Activated CD8-positive, alpha-beta memory T cell treated with anti-CD3 and anti-CD28 coated beads for 36 hours (primary cell): ENCODE data around the gene STK32B. TPM values are rescaled to one million over a fixed set of nuclear protein-coding genes. Genes with fewer than 3 reads are reported as not detected.

Experiments used
- CTCF ChIA-PET: fragments of 350-600 bp; sonication (Branson Sonifier 250); formaldehyde crosslinking; loops from one replicate; lab custom pipeline; 2021; ENCODE audit warnings: antibody characterized with exemption; lab: Charles Lee
- POLR2A ChIA-PET: fragments of 350-600 bp; sonication (Branson Sonifier 250); formaldehyde crosslinking; loops from one replicate; lab custom pipeline; 2021; ENCODE audit warnings: antibody characterized with exemption; lab: Charles Lee
- total RNA-seq, 2 experiments: library from RNA; stranded (reverse); gene quantifications; one replicate each; pipeline ENCODE4 v1.2.3, GENCODE V29; 2021

The STK32B gene
- total RNA-seq, 2 experiments from 2014 or later = not detected

DNA sequence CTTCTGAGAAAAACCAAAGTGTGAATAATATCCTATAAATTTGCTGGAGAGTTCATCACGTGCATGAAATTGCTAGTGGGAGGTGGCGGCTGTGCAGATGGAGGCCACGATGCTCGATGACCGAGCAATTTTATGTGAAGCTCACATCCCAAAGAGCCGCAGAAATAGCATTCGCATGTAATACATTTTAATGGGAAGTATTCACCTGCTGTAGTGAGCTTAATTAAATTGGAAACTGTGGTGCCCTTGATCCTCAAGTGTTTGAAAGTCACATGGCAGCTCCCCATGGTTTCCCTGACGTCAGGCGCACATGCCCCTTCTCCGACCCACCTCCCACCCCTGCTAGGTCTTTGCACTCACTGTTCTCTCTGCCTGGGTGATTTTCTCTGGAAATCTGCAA lies 136.8 kb downstream of the STK32B start:
- ChIA-PET CTCF (no interaction called here), POLR2A (no interaction called here)

- ChIA-PET CTCF (no interaction called here), POLR2A (no interaction called here)
These were observed 140.6 kb downstream of the STK32B start for GRCh38 chr4:5191831-5192230.

DNA sequence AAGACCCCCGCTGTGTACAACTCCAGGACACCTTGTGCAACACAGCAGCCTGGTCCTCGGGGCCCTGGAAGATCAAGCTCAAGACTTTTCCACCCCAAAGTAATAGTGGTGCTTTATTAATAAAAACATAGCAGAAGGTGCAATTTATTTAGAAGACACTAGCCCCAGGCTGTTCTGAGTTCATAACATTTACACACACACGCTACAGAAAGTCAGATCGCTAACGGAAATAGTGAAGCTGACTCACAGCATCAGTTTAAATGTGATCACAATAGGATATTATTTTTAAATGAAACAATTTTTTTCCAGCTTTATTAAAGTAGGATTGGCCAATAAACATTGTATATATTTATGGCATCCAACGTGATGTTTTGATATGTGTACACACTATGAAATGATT lies 141.0 kb downstream of the STK32B start:
- CTCF ChIA-PET = no interaction called here
- POLR2A ChIA-PET = no interaction called here

GRCh38 chr4:5192678-5193077 lies 141.4 kb downstream of the STK32B start:
- ChIA-PET CTCF (no interaction called here), POLR2A (no interaction called here)

DNA sequence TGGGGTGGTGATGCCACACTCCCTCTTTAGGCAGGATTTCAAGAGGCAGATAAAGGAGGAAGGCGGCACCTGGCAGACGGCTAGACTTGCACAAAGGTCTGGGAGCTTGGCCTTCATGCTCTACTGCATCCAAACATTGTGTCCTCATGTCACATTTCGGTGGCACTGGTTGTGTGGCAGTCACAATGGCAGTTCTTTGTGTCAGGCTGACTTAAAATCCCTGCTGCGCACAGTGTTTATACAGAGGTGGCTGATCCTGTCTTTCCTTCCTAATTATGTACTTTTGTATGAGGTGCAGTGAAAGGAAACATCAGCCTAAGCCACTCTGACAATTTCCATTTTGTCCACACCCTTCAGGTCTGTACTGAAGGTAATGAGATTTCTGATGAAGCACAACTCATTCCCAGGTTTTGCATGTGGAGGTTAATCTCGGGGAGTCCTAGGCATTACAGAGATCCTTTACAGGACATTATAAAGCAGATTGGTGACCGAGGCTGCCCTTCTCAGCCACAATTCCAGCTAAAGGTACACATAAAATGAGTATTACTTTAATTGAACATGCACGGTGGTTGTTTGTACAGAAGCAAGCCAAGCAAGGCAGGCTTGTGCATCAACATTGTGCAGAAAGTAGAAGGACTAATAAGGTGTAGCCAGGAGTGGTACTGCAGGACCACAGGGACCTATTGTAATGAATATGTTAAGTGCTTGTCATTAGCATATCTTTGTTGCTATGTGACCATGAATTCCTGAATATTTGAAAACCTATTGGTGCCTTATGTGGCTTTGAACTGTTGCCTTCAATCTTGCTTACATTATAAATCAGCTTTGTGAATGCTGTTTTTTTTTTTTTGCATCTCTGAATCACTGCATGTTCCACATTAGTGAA lies 147.6 kb downstream of the STK32B start:
- ChIA-PET POLR2A (no interaction called here), CTCF (no interaction called here)

DNA sequence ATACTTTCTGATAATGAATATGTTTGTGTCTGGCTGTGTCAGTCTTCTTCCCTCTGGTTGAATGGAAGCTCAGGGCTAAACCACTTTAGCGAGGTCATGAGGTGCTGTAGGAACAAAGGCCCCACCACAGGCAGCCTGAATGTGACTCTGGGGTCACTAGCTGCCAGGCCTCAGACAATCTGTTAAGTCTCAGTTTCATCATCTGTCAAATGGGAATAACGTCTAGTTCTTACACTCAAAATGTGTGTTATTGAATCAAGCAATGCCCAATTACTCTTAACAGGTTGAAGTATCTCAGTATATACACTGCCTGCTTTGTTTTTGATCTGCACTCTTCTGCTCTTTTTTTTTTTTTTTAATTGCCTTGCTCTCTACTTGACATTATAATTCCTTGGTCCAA lies 148.6 kb downstream of the STK32B start:
- ChIA-PET CTCF (no interaction called here), POLR2A (no interaction called here)

GRCh38 chr4:5200513-5200912 lies 149.2 kb downstream of the STK32B start:
- POLR2A ChIA-PET = no interaction called here
- CTCF ChIA-PET = no interaction called here

DNA sequence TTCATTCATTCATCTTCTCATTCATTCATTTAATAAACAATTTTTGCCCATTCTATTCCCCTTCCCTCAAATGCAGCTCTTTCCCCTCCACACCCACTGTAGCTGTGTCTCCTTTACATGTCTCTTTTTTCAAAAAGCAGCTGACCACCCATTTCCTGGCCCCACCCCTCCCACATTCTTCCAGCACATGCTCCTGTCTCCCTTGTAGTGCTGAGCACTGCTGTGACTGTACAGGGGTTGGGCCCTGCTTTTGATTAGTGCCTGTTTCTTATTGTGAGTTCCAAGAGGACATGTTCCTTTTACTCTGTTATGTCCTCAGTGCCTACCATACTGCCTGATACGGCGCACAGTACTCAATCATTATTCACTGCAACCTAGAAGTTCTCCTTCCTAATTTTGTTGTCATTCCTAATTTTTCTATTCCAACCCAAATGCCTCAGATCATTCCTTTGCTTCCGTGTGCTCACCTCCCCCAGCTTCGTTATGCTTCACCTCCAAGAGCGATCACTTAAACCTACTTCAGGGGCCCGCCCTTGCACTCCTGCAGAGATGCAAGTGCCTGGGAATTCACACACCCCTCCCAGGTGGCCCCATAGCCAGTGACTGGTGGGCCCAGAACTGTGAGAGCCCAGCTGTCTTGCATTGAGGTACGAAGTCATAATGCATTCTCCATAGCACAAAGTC lies 152.2 kb downstream of the STK32B start:
- ChIA-PET CTCF (no interaction called here), POLR2A (no interaction called here)

DNA sequence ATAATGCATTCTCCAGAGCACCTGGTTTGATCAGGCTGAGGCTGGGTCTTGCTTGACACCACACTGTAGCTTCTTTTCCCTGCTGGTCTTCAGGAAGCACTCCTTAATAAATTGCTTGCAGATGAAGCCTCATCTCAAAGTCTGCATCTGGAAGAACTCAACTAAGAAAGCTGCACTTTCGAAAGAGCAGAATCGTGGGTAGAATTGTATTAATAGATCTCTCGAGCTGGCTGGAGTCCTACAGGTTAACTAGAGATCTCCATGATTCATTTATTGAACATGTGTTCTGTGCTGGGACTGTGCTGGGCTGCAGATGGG lies 152.7 kb downstream of the STK32B start:
- ChIA-PET POLR2A (no interaction called here), CTCF (no interaction called here)

- ChIA-PET POLR2A (no interaction called here), CTCF (no interaction called here)
These were observed 153.5 kb downstream of the STK32B start for GRCh38 chr4:5204781-5205180.

GRCh38 chr4:5206016-5206790 lies 154.9 kb downstream of the STK32B start:
- CTCF ChIA-PET = no interaction called here
- POLR2A ChIA-PET = no interaction called here

GRCh38 chr4:5209862-5210261 lies 158.6 kb downstream of the STK32B start:
- CTCF ChIA-PET = no interaction called here
- POLR2A ChIA-PET = no interaction called here

GRCh38 chr4:5211282-5211839 lies 160.1 kb downstream of the STK32B start:
- POLR2A ChIA-PET = no interaction called here
- CTCF ChIA-PET = interaction anchor here (0.5 kb wide), 1 partner anchor 175 kb away, joined by 3 read pairs; no protein-coding TSS in a partner anchor

GRCh38 chr4:5212255-5213013 lies 161.2 kb downstream of the STK32B start:
- POLR2A ChIA-PET = no interaction called here
- CTCF ChIA-PET = no interaction called here

- ChIA-PET POLR2A (no interaction called here), CTCF (no interaction called here)
These were observed 161.9 kb downstream of the STK32B start for GRCh38 chr4:5213087-5213595.

- POLR2A ChIA-PET = no interaction called here
- CTCF ChIA-PET = no interaction called here
These were observed 164.0 kb downstream of the STK32B start for GRCh38 chr4:5215321-5215720.

- CTCF ChIA-PET = no interaction called here
- POLR2A ChIA-PET = no interaction called here
These were observed 166.1 kb downstream of the STK32B start for GRCh38 chr4:5217421-5217820.

GRCh38 chr4:5218376-5219069 lies 167.2 kb downstream of the STK32B start:
- POLR2A ChIA-PET = no interaction called here

DNA sequence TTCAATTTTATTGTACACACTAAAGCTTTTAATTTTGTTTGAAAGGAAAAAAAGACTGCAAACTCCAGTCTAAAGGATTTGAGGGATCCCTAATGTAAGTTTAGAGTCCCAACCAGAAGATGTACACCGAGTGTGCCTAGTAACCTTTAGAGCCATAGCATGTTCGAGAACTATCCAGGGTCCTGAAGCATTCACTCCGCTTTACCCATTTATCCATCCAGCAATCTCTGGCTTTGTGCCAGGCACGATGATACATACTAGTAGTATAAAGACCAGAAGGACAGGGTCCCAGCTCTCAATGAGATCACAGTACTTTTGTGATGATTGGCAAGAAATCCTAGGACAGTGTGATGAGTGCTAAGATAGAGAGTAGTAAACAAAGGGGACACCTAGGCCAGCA lies 168.7 kb downstream of the STK32B start:
- POLR2A ChIA-PET = no interaction called here
- CTCF ChIA-PET = no interaction called here

More at GRCh38 chr4:5218376-5219069, 167.2 kb downstream of the STK32B start:
- CTCF ChIA-PET = no interaction called here
